ENCODE data around the gene PHF2. TPM values are rescaled to one million over a fixed set of nuclear protein-coding genes. Genes with fewer than 3 reads are reported as not detected.

PHF2 gene
- total RNA-seq, 2 donors from 2014 or later: 22.7 to 23.4 TPM

- intact Hi-C loops (cut with DNase I): no loop called here
- Histone ChIP-seq H3K4me3 (no peak overlapping the region), H3K27me3 (no peaks in the 10 kb centered on the region), H3K9me3 (no peaks in the 10 kb centered on the region), H3K36me3 (no peaks in the 10 kb centered on the region), H3K4me1 (peaks cover 31% of the 10 kb centered on the region), H3K27ac (no peak overlapping the region), H3K9ac (ENCODE audit: low read depth in 2 of 2, low read length in 2 of 2) (no peak overlapping the region)
- DNase-seq: no peak
- TF ChIP-seq CTCF (IDR thresholded peaks at IDR 0.05): no peak
These were observed 19.5 kb downstream of the PHF2 start for GRCh38 chr9:93595861-93596365.

GRCh38 chr9:93596399-93596798 is 20.0 kb downstream of the PHF2 start:
- no peaks in the 10 kb centered on the region for H3K36me3 ChIP-seq
- H3K27ac ChIP-seq: no peak overlapping the region
- H3K9me3 ChIP-seq: no peaks in the 10 kb centered on the region
- DNase-seq: no peak
- H3K9ac ChIP-seq (ENCODE audit: low read depth in 2 of 2, low read length in 2 of 2): no peak overlapping the region
- no peak overlapping the region for H3K4me3 ChIP-seq
- intact Hi-C loops (cut with DNase I): no loop called here
- peaks cover 31% of the 10 kb centered on the region for H3K4me1 ChIP-seq
- no peaks in the 10 kb centered on the region for H3K27me3 ChIP-seq
- TF ChIP-seq CTCF (IDR thresholded peaks at IDR 0.05): no peak

GRCh38 chr9:93597142-93597706 is 20.8 kb downstream of the PHF2 start:
- Histone ChIP-seq H3K4me1 (peaks cover 31% of the 10 kb centered on the region), H3K36me3 (no peaks in the 10 kb centered on the region), H3K27ac (no peak overlapping the region), H3K9me3 (no peaks in the 10 kb centered on the region), H3K9ac (ENCODE audit: low read depth in 2 of 2, low read length in 2 of 2) (no peak overlapping the region), H3K4me3 (no peak overlapping the region), H3K27me3 (no peaks in the 10 kb centered on the region)
- no peak for DNase-seq
- no peak for TF ChIP-seq CTCF (IDR thresholded peaks at IDR 0.05)
- intact Hi-C loops (cut with DNase I): no loop called here

- Histone ChIP-seq H3K36me3 (no peaks in the 10 kb centered on the region), H3K4me3 (no peak overlapping the region), H3K9me3 (no peaks in the 10 kb centered on the region), H3K9ac (ENCODE audit: low read depth in 2 of 2, low read length in 2 of 2) (no peak overlapping the region), H3K4me1 (peaks cover 26% of the 10 kb centered on the region), H3K27me3 (no peaks in the 10 kb centered on the region), H3K27ac (no peak overlapping the region)
- peak; percentile 16 for DNase-seq
- no peak for TF ChIP-seq CTCF (IDR thresholded peaks at IDR 0.05)
- intact Hi-C loops (cut with DNase I): no loop called here
These were observed 21.7 kb downstream of the PHF2 start for GRCh38 chr9:93597871-93598646.

- H3K27me3 ChIP-seq: no peaks in the 10 kb centered on the region
- no peak overlapping the region for H3K4me3 ChIP-seq
- peaks cover 20% of the 10 kb centered on the region for H3K4me1 ChIP-seq
- peak; percentile 37 for DNase-seq
- H3K9me3 ChIP-seq: no peaks in the 10 kb centered on the region
- no peaks in the 10 kb centered on the region for H3K36me3 ChIP-seq
- no peak for TF ChIP-seq CTCF (IDR thresholded peaks at IDR 0.05)
- no peak overlapping the region for H3K9ac ChIP-seq (ENCODE audit: low read depth in 2 of 2, low read length in 2 of 2)
- intact Hi-C loops (cut with DNase I): no loop called here
- no peak overlapping the region for H3K27ac ChIP-seq
These were observed 22.4 kb downstream of the PHF2 start for GRCh38 chr9:93598647-93599241.

All from colonic mucosa (tissue), 4 donors.